Activated naive CD4-positive, alpha-beta T cell treated with Interleukin-2 at 50 U/mL for 16 hours (primary cell): ENCODE results near the gene COL12A1.

Source experiments
- DNase-seq: peaks from one replicate; pipeline ENCODE4 v3.0.0-alpha.2; 2020

The COL12A1 gene

DNA sequence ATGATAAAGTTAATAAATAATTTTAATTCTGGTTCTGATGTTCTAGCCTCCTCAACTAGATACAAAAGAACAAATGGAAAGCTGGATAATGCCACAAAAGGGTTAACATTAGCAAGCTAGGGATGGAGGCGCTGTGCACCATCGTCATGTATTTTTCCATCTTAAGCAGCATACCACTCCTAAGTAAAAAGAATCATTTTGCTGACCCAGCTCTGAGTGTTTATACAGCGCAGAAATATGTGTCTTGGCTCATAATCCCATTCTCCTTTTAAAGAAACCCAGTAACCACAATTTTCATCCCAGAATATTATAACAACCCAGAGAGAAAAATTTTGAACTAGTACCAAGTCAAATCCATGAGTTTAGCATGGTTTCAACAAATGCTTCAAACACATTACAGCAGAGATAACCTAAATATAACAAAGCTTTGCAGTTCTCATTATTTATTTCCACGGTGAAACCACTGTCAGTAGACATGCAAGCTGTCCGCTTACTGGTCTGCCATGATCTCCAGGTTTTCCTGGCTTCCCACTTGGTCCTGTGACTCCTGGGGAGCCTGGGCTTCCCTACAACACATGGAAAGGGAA is 111.1 kb downstream of the COL12A1 start:
- DNase-seq = no peak

DNA sequence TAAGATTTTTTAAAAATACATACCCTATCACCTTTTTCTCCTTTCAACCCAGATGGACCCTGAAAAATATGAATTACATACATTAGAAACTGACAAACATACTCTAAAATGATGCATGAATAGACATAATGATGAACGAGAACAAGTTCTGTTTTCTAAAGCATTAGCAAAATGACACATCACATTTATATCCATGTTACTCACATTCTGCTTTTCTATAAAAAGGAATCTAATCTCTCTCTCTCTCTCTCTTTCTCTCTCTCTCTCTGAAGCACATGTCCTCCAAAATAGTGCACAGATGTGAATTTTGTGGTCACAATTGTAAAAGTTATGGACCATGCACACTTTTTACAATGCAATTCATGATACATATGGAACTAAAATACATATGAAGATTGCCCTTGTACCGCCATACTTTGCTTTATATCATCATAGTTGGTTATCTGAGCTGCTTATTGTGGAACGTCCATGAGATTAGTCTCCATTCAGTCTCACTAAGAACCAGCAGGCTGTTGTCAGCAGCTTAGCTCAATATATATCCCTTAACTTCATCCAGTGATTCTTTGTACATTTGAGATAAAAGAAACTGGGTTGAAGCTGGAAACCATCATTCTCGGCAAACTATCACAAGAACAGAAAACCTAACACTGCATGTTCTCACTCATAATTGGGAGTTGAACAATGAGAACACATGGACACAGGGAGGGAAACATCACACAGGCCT is 114.2 kb downstream of the COL12A1 start:
- no peak for DNase-seq

DNA sequence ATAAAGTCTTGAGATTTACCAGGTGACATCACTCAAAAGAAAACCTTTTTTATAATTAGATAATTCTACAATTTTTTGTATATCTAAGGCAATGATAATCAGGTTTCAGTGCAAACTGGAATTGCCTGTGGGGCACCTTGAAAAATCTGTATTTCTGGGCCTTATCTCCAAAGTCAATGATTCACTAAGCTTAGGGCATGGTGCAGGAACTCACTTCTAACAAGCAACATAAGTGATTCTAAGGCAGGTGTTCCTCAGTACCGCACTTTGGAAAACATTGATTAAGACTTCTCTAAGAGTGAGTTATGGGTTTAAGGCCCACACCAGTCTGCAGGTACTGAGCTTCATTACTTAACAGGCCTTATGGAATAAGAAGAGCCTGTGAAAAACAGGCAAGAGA is 115.3 kb downstream of the COL12A1 start:
- no peak for DNase-seq

DNA sequence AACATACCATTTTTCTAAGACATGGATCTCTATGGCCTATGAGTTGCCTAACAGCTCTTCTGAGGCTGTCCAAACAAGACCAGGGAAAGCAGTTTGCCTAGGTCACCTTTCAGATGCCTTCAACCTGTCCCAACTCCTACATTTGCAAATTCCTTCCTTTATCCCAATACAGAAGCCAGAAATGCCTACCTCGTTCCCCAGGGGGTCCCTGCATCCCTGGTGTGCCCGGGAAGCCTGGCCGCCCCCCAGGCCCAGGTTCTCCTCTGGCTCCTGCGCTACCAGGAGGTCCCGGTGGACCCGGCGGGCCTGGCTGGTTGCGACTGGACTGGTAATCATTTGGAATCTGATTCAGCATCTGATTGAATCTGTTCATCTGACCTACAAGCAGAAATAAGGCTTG is 115.9 kb downstream of the COL12A1 start:
- no peak for DNase-seq

DNA sequence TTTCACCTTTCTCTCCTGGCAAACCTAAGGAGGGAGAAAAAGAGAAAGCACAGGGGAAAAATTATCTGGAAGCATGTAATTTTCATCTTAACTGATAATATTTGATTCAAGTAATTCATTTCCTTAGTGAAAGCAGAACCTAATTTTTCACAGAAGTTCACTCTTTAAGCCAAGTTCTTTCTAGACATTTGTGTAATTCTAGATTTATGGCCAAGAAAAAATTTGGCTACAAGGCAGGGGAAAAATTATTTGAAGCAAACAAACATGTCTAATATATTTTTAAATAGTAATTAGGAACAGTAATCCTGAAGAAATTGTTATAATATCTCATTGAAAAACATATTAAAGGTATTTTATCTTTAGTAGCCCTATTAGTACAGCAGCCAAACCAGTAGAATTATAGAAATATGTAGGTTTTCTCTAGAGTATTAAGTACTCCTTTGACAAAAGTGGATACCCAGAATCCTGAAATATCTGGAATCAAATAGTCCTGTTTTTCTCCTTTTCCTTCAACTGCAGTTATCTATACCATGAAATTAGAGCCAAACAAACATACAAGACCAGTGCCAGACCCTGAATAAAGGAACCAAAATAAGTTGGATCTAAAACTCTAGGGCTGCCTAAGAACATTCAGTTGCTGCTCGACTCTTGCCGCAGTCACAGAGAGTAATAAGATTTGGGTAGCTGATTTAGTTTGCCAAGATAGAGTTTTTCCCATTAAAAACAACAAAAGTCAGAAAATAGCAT is 116.5 kb downstream of the COL12A1 start:
- DNase-seq = no peak

DNA sequence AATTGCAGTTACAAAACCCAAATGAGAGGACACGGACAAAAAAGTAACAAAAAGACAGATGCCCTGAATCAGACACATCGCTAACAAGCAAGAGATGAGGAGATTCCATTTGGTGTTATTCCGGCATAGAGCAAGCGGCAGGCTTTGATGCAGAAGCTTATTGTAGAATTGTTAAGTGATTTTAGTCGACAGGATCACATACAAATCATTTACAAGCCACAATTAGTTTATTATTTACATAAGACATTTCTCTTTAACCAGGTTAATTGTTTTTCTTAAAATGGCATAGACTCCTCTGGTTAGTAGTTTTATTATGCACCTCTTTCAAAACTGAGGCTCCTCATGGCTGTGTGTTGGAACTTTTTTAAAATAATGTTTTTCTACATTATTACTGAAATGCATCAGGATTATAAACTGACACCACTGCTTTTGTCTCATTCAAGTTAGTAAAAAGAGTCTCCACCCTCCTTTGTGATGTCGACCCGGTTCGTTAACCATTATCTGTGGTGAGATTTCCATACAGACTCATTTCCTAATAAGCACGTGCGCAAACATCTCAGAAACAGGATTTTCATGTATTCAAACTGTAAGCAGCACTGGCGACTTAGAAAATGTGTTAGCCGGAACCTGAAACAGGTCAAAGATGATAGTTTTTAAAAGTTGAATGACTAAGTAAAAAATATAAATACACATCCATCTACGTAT is 119.8 kb downstream of the COL12A1 start:
- DNase-seq = no peak

DNA sequence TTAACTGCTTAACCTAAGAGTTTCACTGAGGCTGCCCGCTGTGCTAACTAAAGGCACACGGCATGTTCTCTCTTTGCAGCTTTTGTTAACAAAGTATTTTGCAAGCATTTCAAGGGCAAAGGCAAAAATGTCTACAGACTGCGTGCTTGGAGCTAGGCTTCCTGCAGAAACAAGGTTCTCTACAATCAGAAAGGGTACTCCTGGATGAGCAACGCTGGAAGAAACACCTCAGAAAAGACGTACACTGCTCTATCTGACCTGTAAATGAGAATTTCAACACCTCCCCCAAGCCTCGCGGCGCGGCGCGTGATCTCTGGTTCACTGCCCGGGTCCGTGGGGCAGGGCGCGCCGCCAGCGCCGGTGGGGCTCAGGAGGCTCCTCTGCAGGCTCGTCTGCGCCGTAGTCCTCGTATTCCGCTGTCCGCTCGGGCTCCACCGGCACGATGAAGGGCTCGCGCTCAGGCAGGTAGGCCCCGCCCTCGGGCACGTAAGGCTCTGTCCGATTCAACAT is 120.9 kb downstream of the COL12A1 start:
- no peak for DNase-seq

DNA sequence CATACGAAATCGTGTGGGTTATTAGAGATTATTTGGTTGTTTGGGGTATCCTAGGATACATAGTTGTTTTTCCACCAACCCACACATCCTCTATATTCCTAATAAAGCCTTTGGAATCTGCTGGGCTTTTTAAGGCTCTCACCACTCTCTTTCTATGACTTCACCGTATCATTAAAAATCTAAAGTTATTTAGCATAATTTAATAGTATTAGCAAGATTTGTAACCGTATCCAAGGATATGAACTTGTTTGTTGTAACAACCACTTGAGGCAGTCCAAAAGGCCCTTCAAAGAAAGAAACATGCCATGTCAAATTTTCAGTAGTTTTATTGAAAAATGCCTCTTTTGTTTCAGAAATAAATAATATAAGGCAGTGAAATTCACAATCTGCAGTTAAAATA is 121.8 kb downstream of the COL12A1 start:
- DNase-seq = no peak

DNA sequence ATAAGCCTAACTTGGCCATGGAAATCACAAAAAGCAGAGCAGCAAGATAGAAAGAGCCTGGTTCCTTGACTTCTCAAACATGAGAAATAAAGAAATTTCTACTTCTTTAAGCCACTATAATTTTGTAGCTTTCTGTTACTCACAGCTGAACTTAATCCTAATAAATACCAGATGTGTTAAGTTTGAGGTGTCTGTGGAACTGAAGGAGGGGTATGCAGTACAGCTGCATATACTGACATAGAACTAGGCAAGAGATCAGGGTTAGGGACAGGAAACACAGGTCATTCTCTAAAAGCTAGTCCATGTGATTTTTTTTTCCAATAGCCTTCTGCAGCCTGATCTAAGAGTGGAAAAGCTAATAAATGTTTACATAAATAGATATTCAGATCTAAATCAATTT is 123.9 kb downstream of the COL12A1 start:
- DNase-seq = no peak

DNA sequence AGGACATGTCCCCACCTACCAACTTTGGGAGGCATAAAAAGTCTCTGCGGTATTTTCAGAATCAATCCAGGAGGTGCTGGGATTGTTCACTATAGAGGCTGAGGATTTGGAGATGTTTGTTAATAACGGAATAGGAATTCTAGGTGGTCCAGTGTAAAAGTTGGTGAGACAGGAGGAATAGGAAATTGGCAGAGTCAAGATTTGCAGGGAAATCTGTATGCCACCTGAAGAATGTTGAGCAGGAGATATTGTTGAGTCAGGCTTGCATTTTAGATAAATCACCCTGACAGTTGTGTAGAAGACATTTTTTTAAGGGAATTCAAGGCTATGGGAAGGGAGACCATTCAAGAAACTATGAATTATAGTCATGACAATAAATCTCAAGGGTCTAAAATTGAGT is 124.8 kb downstream of the COL12A1 start:
- DNase-seq = no peak

DNA sequence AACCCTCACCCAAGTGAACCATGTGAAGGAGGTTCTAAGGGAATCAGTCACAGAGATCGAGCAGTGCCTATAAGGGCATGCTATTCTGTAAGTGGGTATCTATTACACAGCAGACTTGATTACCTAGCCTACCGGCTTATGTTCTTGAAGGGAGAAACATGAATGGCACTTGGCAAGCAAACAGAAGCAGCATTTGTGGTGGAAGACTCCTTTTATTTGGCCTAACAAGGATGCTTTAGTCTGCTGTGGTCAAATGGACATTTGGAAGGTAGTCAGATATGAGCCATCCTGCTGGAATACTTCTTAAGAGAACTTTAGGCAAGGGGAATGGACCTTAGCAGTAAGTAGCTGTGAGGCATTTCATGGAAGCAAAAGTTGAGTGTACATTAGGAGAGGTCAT is 126.3 kb downstream of the COL12A1 start:
- DNase-seq = no peak

DNA sequence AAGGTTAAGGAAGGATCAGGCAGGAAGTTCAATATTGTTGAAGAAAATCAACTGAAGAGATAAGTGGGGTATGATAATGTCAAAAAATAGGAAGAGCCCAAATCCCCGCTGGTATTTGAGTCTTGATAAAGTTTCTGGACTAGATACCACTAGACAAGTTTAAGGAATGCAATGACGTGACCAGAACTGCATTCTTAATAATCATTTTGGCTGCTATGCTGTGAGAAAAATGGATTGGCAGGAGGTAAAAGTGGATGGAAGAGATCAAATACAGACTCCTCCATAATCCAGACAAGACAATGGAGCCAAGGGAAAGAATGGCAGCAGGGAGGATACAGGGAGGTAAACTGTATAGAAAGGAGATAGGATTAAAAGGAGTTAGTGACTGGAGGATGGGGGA is 128.2 kb downstream of the COL12A1 start:
- no peak for DNase-seq

DNA sequence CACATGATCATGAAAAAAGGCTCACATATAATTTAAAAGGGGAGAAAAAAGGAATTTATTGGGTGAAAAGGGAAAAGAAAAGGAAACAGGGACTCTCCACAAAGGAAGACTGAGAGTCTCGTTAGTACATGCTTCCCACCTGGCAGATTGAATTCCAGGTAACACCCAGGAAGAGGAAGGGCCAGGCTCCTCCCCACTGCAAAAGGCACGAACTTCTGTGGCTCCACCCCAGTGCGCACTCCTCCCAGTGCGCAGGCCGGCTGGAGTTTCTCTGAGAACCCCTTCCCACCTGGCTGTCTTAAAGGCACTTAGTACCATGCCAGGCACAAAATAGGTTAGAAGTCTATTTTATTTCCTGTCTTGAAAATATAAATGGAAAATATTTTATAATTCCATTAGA is 129.8 kb downstream of the COL12A1 start:
- no peak for DNase-seq

DNA sequence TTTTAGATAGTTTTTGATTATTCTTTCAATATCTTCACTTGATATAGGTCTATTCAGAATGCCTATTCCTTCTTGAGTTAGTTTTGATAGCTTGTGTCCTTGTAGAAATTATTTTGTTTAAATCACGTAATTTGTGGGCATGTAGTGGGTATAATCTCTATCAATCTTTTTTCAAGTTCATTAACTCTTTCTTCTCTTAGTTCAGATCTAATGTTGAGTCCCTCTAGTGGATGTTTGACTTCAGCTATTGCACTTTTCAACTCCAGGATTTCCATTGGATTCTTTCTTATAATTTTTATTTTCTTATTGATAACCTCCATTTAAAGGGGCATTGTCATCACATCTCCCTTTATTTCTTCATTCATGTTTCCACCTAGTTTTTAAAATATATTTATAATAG is 135.6 kb downstream of the COL12A1 start:
- no peak for DNase-seq

DNA sequence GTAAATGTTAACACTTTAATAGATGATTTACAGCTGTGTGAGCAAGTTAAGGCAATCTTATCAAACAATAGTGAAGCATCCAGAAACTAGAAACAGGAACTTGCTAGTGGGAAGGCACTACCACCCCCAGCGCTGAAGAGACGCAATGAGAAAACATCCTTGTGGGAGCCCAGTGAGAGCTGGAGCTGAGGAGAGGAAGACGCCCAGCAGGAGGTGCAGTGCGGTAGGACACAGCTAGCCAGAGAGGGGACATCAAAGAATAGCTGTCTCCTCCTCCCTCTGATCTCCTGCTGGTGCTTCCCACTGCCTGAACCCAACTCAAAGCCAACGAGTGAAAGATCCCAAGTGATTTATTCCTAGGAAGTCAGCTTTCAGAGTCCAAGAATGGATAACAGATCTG is 140.3 kb downstream of the COL12A1 start:
- DNase-seq = no peak

DNA sequence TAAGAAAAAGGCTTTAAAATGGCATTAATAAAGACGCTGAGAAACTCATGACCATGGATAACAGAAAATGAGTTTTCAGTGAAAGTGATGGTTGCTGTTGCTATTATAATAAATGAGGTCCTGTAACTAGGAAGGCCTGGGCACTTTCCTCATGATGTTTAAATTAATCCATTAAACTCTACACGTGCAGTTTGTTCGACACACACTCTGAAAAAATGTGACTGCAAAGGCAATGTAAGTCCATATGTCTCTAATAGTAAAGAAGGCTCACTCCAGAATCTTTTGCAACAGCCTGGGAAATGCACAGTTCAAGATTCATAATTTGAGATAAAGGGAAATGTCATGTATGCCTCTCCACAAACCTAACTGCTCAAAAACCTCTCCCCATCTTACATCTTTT is 153.4 kb downstream of the COL12A1 start:
- no peak for DNase-seq

DNA sequence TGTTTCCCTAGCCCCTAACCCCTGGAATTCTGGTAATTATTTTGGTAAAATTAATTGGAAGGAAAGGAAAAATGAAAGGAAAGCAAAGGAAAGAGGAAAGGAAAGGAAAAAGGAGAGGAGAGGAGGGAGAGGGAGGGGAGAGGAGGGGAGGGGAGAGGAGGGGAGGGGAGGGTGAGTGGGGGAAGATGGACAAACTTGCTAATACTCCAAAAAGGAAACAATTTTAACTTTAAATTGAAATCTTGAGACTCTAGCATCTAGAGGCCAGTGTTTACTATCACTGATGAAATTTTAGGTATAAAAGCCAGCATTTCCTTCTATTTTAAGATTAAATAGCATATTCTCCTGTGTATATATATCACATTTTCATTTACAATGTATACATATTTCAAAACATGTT is 156.5 kb downstream of the COL12A1 start:
- DNase-seq = no peak

DNA sequence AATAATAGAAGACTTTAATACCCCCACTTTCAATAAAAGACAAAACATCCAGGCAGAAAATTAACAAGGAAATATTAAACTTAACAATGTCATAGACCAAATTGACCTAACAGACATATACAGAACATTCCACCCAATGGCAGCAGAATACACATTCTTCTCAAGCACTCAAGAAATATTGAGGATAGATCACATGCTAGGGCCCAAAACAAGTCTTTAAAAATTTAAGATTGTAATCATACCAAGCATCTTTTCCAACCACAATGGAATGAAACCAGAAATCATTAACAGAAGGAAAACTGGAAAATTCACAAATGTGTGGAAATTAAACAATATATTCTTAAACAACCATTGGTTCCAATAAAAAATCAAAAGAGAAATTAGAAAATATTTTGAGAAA is 161.0 kb downstream of the COL12A1 start:
- no peak for DNase-seq

DNA sequence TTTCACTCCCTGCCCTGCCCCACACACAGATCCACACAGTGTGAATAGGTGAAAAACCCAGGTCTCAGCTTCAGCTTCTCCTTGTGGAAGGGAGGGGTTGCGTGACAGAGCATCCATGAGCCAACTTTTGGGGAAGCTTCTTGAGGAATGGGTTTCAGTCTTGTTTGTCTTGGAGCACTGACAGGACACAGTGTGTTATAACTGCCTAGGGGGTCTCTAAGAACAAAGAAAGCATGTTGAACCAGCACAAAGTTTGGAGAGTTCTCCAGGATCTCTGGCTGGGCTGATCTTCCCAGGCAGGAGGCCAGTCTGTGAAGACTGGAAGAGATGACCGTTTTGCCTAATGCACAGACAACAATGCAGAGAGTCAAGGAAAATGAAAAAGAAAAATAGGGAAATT is 164.5 kb downstream of the COL12A1 start:
- no peak for DNase-seq
